ENCODE results near the gene AGTRAP. TPM values are rescaled to one million over a fixed set of nuclear protein-coding genes. Genes with fewer than 3 reads are reported as not detected.

AGTRAP gene
- total and polyA plus RNA-seq, 12 donors = 23.4 to 104 (median 45.1) TPM

DNA sequence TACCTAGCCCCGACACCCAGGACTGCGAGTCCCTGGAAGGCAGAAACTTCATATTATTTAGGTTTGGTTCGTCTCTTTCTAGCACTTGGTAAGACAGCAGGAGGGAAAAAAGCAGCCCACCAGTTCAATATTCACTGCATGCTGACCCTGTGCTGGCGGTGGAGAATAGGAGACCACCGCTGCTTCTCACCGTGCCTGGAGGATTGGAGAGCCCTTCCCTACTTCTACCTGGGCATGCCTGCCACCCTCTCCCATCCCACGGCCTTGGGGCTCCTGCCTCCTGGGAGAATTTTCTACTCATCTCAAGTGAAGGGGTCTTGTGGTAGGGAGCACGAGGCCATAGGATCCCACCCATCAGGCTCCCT is 64.4 kb downstream of the AGTRAP start:
- Histone ChIP-seq H3K27me3 (no peaks in the 10 kb centered on the region), H3K9me3 (replicated peaks in 1 of 3) (no peaks in the 10 kb centered on the region), H3K4me1 (replicated peaks in 1 of 2) (peaks cover 38 to 71% of the 10 kb centered on the region in 2 donors), H3K4me3 (no peak overlapping the region), H3K27ac (peak overlapping the region in 2 of 5 donors; percentile 40 to 73), H3K36me3 (replicated peaks in 1 of 2) (peaks cover 0 to 49% of the 10 kb centered on the region in 2 donors)
- no peak for TF ChIP-seq POLR2A (IDR thresholded peaks at IDR 0.05)
- TF ChIP-seq, protein P1, sequence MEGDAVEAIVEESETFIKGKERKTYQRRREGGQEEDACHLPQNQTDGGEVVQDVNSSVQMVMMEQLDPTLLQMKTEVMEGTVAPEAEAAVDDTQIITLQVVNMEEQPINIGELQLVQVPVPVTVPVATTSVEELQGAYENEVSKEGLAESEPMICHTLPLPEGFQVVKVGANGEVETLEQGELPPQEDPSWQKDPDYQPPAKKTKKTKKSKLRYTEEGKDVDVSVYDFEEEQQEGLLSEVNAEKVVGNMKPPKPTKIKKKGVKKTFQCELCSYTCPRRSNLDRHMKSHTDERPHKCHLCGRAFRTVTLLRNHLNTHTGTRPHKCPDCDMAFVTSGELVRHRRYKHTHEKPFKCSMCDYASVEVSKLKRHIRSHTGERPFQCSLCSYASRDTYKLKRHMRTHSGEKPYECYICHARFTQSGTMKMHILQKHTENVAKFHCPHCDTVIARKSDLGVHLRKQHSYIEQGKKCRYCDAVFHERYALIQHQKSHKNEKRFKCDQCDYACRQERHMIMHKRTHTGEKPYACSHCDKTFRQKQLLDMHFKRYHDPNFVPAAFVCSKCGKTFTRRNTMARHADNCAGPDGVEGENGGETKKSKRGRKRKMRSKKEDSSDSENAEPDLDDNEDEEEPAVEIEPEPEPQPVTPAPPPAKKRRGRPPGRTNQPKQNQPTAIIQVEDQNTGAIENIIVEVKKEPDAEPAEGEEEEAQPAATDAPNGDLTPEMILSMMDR (IDR thresholded peaks at IDR 0.05) = no peak
- no peak for DNase-seq
- WGBS, 4 donors = 87 to 97% (median 93%) methylated on average over 7 to 8 of the region's 8 CpGs
- intact Hi-C loops (cut with DNase I) = no loop called here

Other genes with a start within 250 kb of the AGTRAP start
- 10 to 100 TPM in 7 of 9 donors, 1 to 10 TPM in 2; 2.5 to 59.3 (median 29.5) TPM for gene FBXO2, start 81.7 kb upstream of the AGTRAP start, total RNA-seq
- gene FBXO2, start 81.7 kb upstream of the AGTRAP start, polyA plus RNA-seq = 10 to 100 TPM in 2 of 3 donors, 1 to 10 TPM in 1; 6.3 to 86.6 (median 71.4) TPM
- gene FBXO44, start 81.3 kb upstream of the AGTRAP start, total RNA-seq = 10 to 100 TPM; 10.5 to 50.1 (median 36.3) TPM
- gene FBXO44, start 81.3 kb upstream of the AGTRAP start, polyA plus RNA-seq = 100 to 1,000 TPM in 1 of 3 donors, 10 to 100 TPM in 1, 1 to 10 TPM in 1; 6.3 to 121 (median 53.0) TPM
- 10 to 100 TPM in 7 of 9 donors, 1 to 10 TPM in 2; 3.3 to 26.4 (median 14.8) TPM for gene FBXO6, start 71.9 kb upstream of the AGTRAP start, total RNA-seq
- 10 to 100 TPM in 2 of 3 donors, 1 to 10 TPM in 1; 6.8 to 18.3 (median 12.4) TPM for gene FBXO6, start 71.9 kb upstream of the AGTRAP start, polyA plus RNA-seq
- gene MAD2L2, start 55.0 kb upstream of the AGTRAP start, total RNA-seq = 10 to 100 TPM; 22.7 to 71.2 (median 31.1) TPM
- 10 to 100 TPM; 15.6 to 29.7 (median 19.5) TPM for gene MAD2L2, start 55.0 kb upstream of the AGTRAP start, polyA plus RNA-seq
- under 1 TPM in 3 of 9 donors, not detected in 6; under 0.01 to 0.07 (median 0.06) TPM for gene DRAXIN, start 44.4 kb upstream of the AGTRAP start, total RNA-seq
- gene DRAXIN, start 44.4 kb upstream of the AGTRAP start, polyA plus RNA-seq = under 1 TPM in 2 of 3 donors, not detected in 1; under 0.01 to 0.08 TPM
- 1 to 10 TPM in 5 of 9 donors, under 1 TPM in 3, not detected in 1; 0.32 to 4.7 (median 2.7) TPM for gene C1orf167, start 26.1 kb downstream of the AGTRAP start, total RNA-seq
- gene C1orf167, start 26.1 kb downstream of the AGTRAP start, polyA plus RNA-seq = 10 to 100 TPM in 1 of 3 donors, 1 to 10 TPM in 1, not detected in 1; 8.8 to 13.2 TPM
- 10 to 100 TPM; 20.0 to 82.4 (median 33.5) TPM for gene MTHFR, start 69.8 kb downstream of the AGTRAP start, total RNA-seq
- 10 to 100 TPM in 2 of 3 donors, 1 to 10 TPM in 1; 8.1 to 26.4 (median 15.6) TPM for gene MTHFR, start 69.8 kb downstream of the AGTRAP start, polyA plus RNA-seq
- gene CLCN6, start 70.1 kb downstream of the AGTRAP start, total RNA-seq = 10 to 100 TPM; 12.0 to 29.2 (median 23.7) TPM
- 10 to 100 TPM; 17.8 to 28.2 (median 22.8) TPM for gene CLCN6, start 70.1 kb downstream of the AGTRAP start, polyA plus RNA-seq
- gene NPPA, start 111.6 kb downstream of the AGTRAP start, total RNA-seq = not detected
- 1 to 10 TPM in 1 of 3 donors, under 1 TPM in 1, not detected in 1; 0.17 to 2.7 TPM for gene NPPA, start 111.6 kb downstream of the AGTRAP start, polyA plus RNA-seq
- gene NPPB, start 122.8 kb downstream of the AGTRAP start, total RNA-seq = not detected
- gene NPPB, start 122.8 kb downstream of the AGTRAP start, polyA plus RNA-seq = 1 to 10 TPM in 1 of 3 donors, not detected in 2; 1.1 TPM
- gene KIAA2013, start 190.3 kb downstream of the AGTRAP start, total RNA-seq = 100 to 1,000 TPM in 2 of 9 donors, 10 to 100 TPM in 7; 27.6 to 119 (median 56.0) TPM
- gene KIAA2013, start 190.3 kb downstream of the AGTRAP start, polyA plus RNA-seq = 10 to 100 TPM; 15.2 to 25.8 (median 15.5) TPM
- 100 to 1,000 TPM in 4 of 9 donors, 10 to 100 TPM in 5; 54.7 to 133 (median 85.6) TPM for gene PLOD1, start 198.6 kb downstream of the AGTRAP start, total RNA-seq
- gene PLOD1, start 198.6 kb downstream of the AGTRAP start, polyA plus RNA-seq = 10 to 100 TPM; 37.1 to 52.8 (median 49.1) TPM
- 100 to 1,000 TPM in 1 of 9 donors, 10 to 100 TPM in 8; 43.7 to 103 (median 65.8) TPM for gene MFN2, start 244.3 kb downstream of the AGTRAP start, total RNA-seq
- gene MFN2, start 244.3 kb downstream of the AGTRAP start, polyA plus RNA-seq = 10 to 100 TPM; 26.6 to 70.5 (median 27.0) TPM

Measured in adrenal gland (tissue), 12 donors.